HG03469 (cell line): Measurements from ENCODE around the gene HK3.

ENCODE experiments used
- ATAC-seq: cut with Tn5 transposase; IDR thresholded peaks from one replicate; pipeline ENCODE4 v1.9.1; 2021; ENCODE audit warnings: mild to moderate bottlenecking, moderate library complexity, moderate number of reproducible peaks; ENCODE audit not compliant: unreplicated experiment

The HK3 gene

GRCh38 chr5:176851380-176851779, 47.8 kb downstream of the HK3 start:
- no peak for ATAC-seq

- ATAC-seq = no peak
Measured at GRCh38 chr5:176850371-176851245, 48.5 kb downstream of the HK3 start.

- no peak for ATAC-seq
Measured at GRCh38 chr5:176849611-176850227, 49.4 kb downstream of the HK3 start.

- ATAC-seq = no peak
Measured at GRCh38 chr5:176848651-176849050, 50.5 kb downstream of the HK3 start.

- no peak for ATAC-seq
Measured at GRCh38 chr5:176847726-176848290, 51.3 kb downstream of the HK3 start.

GRCh38 chr5:176847148-176847547, 52.0 kb downstream of the HK3 start:
- no peak for ATAC-seq

- no peak for ATAC-seq
Measured at GRCh38 chr5:176846335-176847140, 52.6 kb downstream of the HK3 start.

GRCh38 chr5:176845392-176845713, 53.8 kb downstream of the HK3 start:
- ATAC-seq = no peak

- no peak for ATAC-seq
Measured at GRCh38 chr5:176844706-176845391, 54.3 kb downstream of the HK3 start.

GRCh38 chr5:176844281-176844680, 54.9 kb downstream of the HK3 start:
- ATAC-seq = no peak

GRCh38 chr5:176843673-176844072, 55.5 kb downstream of the HK3 start:
- ATAC-seq = no peak

- no peak for ATAC-seq
Measured at GRCh38 chr5:176837707-176838115, 61.4 kb downstream of the HK3 start.

- ATAC-seq = no peak
Measured at GRCh38 chr5:176836811-176837706, 62.1 kb downstream of the HK3 start.

- no peak for ATAC-seq
Measured at GRCh38 chr5:176835918-176836317, 63.2 kb downstream of the HK3 start.

GRCh38 chr5:176833286-176833685, 65.9 kb downstream of the HK3 start:
- no peak for ATAC-seq

- no peak for ATAC-seq
Measured at GRCh38 chr5:176832162-176832561, 67.0 kb downstream of the HK3 start.

- no peak for ATAC-seq
Measured at GRCh38 chr5:176831425-176831824, 67.7 kb downstream of the HK3 start.

GRCh38 chr5:176830995-176831423, 68.1 kb downstream of the HK3 start:
- ATAC-seq = no peak
